ENCODE data around the gene MAGEF1.

The MAGEF1 gene

DNA sequence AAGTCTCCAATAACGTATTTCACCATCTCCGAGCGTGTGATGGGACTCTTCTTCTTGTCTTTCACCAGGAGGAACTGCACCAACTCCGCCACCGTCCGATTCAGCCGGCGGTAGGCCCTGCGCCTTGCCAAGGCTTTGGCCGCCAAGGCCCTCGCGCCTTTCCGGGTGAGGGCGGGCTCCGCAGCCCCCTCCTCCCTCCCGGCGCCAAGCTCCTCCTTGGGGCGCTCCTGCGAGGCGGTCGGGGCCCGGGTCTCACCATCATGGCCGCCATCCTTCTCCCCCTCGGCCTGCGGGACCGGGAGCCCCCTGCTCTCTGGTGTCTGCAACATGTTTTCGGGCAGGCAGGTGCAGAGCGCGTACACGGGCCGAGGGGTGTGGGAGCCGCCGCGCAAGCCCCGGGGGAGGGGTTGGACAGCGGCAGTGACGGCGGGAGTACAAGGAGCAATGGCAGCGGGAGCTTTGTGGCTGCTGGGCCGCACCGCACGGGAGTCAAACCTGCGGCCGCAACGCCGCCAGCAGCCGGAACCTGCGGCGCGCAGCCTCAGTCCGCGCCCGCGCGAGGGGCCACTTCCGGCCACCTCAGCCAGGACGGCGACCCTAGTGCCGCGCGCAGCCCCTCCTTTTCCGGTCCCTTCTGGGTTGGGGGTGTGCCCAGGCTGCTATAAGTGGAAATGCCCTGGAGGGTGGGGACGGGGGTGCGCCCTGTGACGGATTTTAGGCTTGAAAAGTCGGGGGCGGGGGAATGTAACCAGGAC lies at the start of gene MAGEF1:
MAGEF1 (minus strand) TSS at position 572 of the 755 bp plus-strand sequence; CDS start at position 329, 243 bp downstream.
- peak; percentile 66 for DNase-seq
- in situ Hi-C loops (cut with HindIII; ENCODE audit: low pct_ligation_motif_present, low pct_unique_long_range_greater_than_20kb, low sequenced_read_pairs), result no loop called here

DNA sequence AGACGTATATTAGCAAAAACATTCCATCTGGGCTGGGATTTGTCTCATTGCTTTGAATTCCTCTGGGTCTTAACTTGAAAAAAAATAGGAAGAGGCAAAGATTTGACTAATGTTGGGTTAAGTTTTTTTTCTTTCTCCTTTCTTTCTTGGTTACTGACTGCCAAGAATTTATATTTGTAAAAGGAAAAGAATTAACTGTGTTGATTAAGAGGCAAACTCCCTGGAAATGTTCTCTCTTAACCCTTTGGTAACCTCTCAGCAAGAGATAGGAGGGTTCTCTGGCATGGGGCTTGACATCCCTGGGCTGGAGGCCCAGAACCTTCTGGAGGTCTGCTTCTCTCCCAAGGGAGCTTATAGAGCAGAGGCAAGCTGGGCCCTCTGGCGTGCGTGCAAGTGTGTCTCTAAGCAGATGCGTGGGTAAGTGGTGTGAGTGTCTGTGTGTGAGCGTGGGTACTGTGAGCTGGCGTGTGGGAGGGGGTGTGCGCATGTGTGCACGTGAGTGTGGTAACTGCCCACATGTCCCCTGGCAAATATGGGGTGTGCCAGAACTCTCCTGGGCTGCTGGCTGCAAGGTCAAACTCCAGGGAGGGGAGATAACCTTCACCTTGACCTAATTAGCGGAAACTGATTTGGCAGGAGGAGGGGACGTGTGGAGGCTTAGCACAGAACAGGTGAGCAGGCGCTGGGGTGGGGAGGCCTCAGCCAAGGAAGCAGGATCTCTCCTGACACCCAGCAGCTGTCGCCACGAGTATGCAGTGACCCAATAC lies 49.4 kb upstream of the MAGEF1 start:
- no peak for DNase-seq
- in situ Hi-C loops (cut with HindIII; ENCODE audit: low pct_ligation_motif_present, low pct_unique_long_range_greater_than_20kb, low sequenced_read_pairs), result no loop called here

GRCh38 chr3:184760337-184761074 lies 48.6 kb upstream of the MAGEF1 start:
- no peak for DNase-seq
- in situ Hi-C loops (cut with HindIII; ENCODE audit: low pct_ligation_motif_present, low pct_unique_long_range_greater_than_20kb, low sequenced_read_pairs), result no loop called here

DNA sequence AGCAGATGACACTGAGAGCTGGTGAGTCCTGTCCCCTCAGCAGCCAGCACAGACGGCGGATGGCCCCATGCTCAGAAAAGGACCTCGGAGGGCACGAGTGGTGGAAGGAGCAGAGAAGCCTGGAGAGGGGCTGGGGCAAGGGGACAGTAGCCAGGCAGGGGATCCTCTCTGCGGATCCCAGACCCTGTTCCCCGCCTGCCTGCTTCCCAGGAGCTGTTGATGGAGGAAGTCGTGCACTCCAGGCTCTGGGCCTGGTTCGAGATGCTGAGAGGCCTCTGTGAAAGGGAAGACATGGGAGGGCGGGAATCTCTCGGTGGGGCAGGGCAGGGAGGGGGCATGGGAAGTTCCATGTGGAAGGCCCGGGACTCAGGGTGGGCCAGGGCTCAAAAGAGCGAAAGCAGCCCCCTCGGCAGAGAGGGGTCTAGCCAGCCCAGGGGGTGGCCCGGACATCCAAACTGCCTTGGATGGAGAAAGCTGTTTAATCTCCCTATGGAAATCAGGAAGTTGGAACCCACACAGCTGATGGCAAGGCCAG lies 47.9 kb upstream of the MAGEF1 start:
- in situ Hi-C loops (cut with HindIII; ENCODE audit: low pct_ligation_motif_present, low pct_unique_long_range_greater_than_20kb, low sequenced_read_pairs), result no loop called here
- no peak for DNase-seq

GRCh38 chr3:184758056-184758455 lies 46.2 kb upstream of the MAGEF1 start:
- in situ Hi-C loops (cut with HindIII; ENCODE audit: low pct_ligation_motif_present, low pct_unique_long_range_greater_than_20kb, low sequenced_read_pairs), result no loop called here
- no peak for DNase-seq

DNA sequence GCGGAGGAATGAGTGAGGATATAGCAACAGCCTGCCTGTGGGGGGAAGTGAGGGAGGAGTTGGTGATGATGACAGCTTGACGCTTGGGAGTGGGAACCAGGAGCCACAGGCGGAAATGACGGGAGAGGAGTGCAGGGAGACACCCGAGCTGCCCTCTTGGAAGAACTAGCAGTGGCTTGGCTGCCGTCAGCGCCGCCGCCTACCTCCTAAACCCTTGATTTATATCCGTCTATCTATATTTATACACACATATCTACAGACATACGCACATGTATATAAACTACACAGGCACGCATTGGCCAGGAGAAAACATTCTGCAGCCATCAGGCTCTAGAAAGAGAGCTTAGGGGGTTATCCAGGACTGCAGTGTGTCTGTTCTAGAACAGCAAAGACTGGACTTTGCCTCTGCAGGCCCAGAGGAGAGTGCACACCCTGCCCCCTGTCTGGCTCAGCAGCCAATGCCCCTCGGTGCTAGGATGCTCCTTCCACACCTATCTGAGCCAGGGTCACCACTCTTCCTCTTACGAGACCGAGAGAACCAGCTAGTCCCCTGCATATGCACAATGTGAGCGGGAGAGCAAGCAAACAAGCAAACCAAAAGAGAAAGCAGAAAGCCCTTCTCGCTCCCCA lies 45.3 kb upstream of the MAGEF1 start:
- in situ Hi-C loops (cut with HindIII; ENCODE audit: low pct_ligation_motif_present, low pct_unique_long_range_greater_than_20kb, low sequenced_read_pairs), result no loop called here
- no peak for DNase-seq

DNA sequence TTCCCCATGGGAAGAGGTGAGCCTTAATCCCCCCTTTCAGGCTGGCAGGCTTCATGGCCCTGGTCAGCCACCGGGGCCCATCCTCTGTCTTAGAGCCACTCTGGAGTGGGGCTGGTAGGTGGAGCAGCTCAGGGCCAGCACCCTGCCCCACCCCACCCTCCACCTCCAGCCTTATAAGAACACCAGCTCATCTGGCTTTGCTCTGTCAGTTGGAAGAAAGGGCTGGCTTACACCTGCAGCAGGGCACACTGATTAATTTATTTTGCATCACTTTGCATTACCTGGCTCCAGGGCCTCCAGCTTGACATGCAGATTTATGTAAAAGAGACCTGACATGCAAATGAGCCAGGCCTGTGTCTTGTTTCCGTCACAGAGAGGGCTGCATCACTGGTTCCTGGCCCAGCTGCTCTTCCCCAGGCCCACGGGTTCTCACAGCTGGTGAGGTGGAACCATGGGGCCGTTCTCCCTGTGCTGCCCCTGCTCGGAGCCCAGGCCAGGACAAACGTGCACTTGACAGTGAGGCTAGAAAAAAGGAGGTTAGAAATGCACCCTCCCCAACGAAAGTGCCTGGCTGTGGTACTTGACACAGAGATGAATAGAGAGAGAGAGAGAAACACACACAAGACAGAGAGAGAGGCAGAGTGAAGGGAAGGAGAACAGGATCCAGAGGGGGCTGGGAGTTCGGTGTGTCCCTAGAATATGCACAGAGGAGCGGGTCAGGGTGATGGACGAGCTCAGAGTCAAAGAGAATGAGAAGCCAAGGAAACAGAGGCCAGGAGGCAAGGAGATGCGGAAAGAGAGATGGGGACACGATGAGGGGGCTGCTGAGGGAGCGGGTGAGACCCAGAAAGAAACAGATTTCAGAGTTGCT lies 44.5 kb upstream of the MAGEF1 start:
- DNase-seq, result no peak

GRCh38 chr3:184755315-184755731 lies 43.5 kb upstream of the MAGEF1 start:
- no peak for DNase-seq
- in situ Hi-C loops (cut with HindIII; ENCODE audit: low pct_ligation_motif_present, low pct_unique_long_range_greater_than_20kb, low sequenced_read_pairs), result no loop called here

More for the DNA sequence above, 44.5 kb upstream of the MAGEF1 start:
- in situ Hi-C loops (cut with HindIII; ENCODE audit: low pct_ligation_motif_present, low pct_unique_long_range_greater_than_20kb, low sequenced_read_pairs), result no loop called here

GRCh38 chr3:184752361-184752760 lies 40.5 kb upstream of the MAGEF1 start:
- in situ Hi-C loops (cut with HindIII; ENCODE audit: low pct_ligation_motif_present, low pct_unique_long_range_greater_than_20kb, low sequenced_read_pairs), result no loop called here
- no peak for DNase-seq

- DNase-seq, result no peak
- in situ Hi-C loops (cut with HindIII; ENCODE audit: low pct_ligation_motif_present, low pct_unique_long_range_greater_than_20kb, low sequenced_read_pairs), result no loop called here
Measured at GRCh38 chr3:184751204-184752040, 39.6 kb upstream of the MAGEF1 start.

DNA sequence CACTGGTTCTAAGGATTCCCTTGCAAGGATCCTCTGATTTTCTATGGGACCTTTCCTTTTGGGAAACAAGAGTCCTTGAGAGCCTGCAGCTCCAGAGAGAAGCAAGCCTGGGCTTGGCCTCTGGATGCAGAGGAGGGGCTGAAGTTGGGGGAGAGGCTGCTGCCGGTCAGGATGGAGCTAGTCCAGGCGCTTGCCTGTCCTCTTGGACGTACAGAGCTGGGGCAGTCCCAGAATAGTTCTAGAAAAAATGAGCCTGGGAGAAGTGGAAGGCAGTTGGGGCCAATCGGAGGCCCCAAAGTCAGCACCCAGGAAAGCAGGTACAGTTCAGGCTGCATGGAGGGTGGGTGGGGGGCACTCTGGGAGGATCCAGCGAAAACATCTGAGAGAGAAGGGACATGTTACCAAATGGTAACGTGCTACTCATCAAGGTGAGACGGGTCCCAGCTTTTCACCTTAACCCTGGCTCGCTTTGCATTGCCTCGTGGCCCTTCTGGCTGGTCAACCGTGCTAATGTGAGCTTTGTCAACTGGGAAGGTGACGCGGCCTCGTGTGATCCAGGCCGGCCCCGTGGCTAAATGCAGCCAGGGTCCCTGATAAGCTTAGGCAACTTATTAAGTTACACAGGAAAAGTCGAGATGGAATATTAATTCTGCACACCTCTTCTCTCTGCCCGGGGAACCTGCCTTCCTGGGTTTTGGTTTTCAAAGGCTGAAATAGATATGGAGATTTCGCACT lies 38.7 kb upstream of the MAGEF1 start:
- in situ Hi-C loops (cut with HindIII; ENCODE audit: low pct_ligation_motif_present, low pct_unique_long_range_greater_than_20kb, low sequenced_read_pairs), result no loop called here
- DNase-seq, result no peak

- in situ Hi-C loops (cut with HindIII; ENCODE audit: low pct_ligation_motif_present, low pct_unique_long_range_greater_than_20kb, low sequenced_read_pairs), result no loop called here
- DNase-seq, result no peak
Measured at GRCh38 chr3:184749168-184749744, 37.4 kb upstream of the MAGEF1 start.

DNA sequence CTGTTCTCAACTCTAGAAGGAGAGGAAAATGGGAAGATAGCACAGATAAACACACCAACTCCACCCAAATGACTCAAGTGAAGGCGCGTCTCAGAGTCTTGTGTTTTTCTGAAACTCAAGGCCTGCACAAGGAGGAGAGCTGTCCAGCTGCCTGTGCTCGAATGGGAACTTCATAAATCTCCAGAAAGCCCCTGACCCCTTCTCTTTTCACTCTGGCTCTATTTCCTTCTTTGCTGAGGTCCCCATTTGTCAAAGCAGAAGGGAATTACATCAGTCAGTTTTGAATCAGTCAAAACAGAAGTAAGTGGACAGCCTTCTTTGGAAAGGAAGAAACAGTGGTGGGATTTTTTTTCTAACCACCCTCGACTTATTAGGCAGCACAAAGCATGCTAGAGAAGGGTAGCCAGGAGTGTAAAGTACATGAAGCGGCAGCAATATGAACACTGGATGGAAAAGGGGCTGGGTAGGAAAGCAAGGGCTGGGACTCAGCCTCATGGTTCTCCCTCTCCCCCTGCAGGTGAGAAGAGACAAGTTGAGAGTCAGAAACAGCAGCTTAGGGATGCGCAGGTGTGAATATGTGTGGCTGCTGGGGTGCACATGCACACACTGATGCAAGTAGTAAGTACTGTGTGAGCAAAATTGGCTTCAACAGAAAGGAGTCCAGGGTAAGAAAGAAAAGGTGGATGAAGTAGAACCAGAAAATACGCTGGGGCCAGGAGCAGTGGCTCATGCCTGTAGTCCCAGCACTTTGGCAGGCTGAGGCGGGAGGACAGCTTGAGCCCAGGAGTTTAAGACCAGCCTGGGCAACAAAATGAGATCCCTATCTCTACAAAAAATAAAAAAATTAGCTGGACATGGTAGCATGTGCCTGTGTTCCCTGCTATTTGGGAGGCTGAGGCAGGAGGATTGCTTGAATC lies 36.6 kb upstream of the MAGEF1 start:
- in situ Hi-C loops (cut with HindIII; ENCODE audit: low pct_ligation_motif_present, low pct_unique_long_range_greater_than_20kb, low sequenced_read_pairs), result no loop called here
- peak; percentile 5 for DNase-seq

DNA sequence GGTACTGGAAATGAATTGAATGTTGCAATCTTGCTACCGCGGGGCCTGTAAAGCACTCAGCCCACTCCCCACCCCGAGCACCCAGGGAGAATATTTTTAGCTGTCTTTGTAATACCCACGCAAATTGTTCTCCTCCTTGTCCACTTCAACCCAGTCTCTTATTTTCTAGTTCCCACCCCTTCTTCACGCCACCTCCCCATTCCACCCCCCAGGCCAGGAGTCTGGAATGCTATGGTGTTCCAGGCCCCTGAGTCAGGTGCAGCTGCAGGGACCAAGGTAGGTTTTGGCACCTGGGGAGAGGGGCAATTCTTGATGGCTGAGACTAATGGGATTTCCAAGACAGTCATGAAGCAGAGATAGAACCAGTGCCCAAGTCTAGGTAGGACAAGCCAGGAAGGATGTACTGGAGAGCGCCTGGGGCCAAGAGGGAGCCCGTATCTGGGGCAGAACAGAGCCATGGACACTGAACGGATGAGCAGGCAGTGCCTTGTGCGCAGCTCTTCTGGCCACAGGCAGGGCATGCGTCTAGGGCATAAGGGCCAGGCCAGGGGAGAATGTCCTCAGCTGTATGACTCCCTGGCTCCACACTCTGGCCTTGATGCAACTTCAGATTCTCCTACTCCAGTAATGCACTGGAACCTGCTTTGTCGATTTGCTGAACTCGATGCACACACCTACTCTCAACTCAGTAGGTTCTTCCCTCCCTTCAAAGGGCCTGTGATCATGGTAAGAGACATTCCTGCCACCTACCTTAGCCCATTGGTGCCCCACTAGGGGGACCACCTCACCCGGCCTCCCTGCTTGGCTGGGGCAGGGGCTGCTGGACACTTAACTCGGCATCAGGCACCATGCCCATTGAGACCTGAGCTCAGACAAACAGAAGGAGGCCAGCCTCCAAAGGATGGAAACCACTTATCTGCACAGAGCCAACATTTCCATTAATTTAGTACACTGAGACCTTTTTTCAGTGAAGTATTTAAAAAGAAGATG lies 34.6 kb upstream of the MAGEF1 start:
- no peak for DNase-seq
- in situ Hi-C loops (cut with HindIII; ENCODE audit: low pct_ligation_motif_present, low pct_unique_long_range_greater_than_20kb, low sequenced_read_pairs), result no loop called here
